ENCODE data around the gene KIF23.

GRCh38 chr15:69479081-69479480, 64.9 kb downstream of the KIF23 start:
- TF ChIP-seq CTCF (conservative IDR thresholded peaks at IDR 0.05; ENCODE audit: low read length) (no peak), EZH2phosphoT487 (IDR thresholded peaks at IDR 0.05; ENCODE audit: borderline replicate concordance, low read depth, low read length) (no peak)
